GM10248 (cell line): Measurements from ENCODE around the gene C7orf57.
"Not testable (repeated sequence)": the region's sequence is repeated elsewhere in the genome, so short reads cannot be mapped to it uniquely, and the experiment has no call there.

Experiments
- CTCF ChIA-PET: fragments of 300-600 bp; sonication (Branson Sonifier 250); formaldehyde crosslinking; extraction: SDS; loops from one replicate; lab custom pipeline; 2021; ENCODE audit warnings: antibody characterized with exemption; lab: Yijun Ruan, JAX
- POLR2A ChIA-PET: fragments of 350-650 bp; sonication (Branson Sonifier 250); formaldehyde crosslinking; extraction: SDS; loops from one replicate; lab custom pipeline; 2020; ENCODE audit warnings: antibody characterized with exemption; lab: Yijun Ruan, JAX
- DNase-seq: peaks from one replicate; pipeline ENCODE4 v3.0.0; 2012; ENCODE audit errors: extremely low spot score
- CTCF ChIP-seq: IDR thresholded peaks from 2 replicates; pipeline ENCODE4 v1.5.1; 2012; ENCODE audit warnings: mild to moderate bottlenecking, low read depth; ENCODE audit errors: extremely low read depth, missing control alignments, control extremely low read depth

C7orf57 gene

GRCh38 chr7:47992446-47992845 is 42.9 kb upstream of the C7orf57 start:
- DNase-seq: no peak
- POLR2A ChIA-PET: no interaction called here
- TF ChIP-seq CTCF: no peak
- CTCF ChIA-PET: interaction anchor here (0.6 to 2.5 kb wide), 19 partner anchors 8 to 118 kb away, joined by 3 to 88 read pairs (median 6); partner anchors contain the start of gene SUN3

GRCh38 chr7:47999413-47999812 is 35.9 kb upstream of the C7orf57 start:
- POLR2A ChIA-PET: no interaction called here
- TF ChIP-seq CTCF: no peak
- no peak for DNase-seq
- CTCF ChIA-PET: interaction anchor here (1.7 kb wide), 1 partner anchor 13 kb away, joined by 6 read pairs; no protein-coding TSS in a partner anchor

GRCh38 chr7:48000164-48000563 is 35.2 kb upstream of the C7orf57 start:
- CTCF ChIA-PET: interaction anchor here (1.6 to 1.7 kb wide), 2 partner anchors 9 to 13 kb away, joined by 6 read pairs; no protein-coding TSS in a partner anchor
- DNase-seq, POLR2A ChIA-PET: not testable (repeated sequence)

- ChIA-PET CTCF (interaction anchor here (1.2 to 1.3 kb wide), 2 partner anchors 12 to 22 kb away, joined by 3 read pairs; no protein-coding TSS in a partner anchor), POLR2A (no interaction called here)
- no peak for DNase-seq
- no peak for TF ChIP-seq CTCF
Observed at GRCh38 chr7:48004032-48004431, 31.3 kb upstream of the C7orf57 start.

GRCh38 chr7:48004638-48005037 is 30.7 kb upstream of the C7orf57 start:
- ChIA-PET CTCF (interaction anchor here (1.2 to 1.3 kb wide), 2 partner anchors 12 to 22 kb away, joined by 3 read pairs; no protein-coding TSS in a partner anchor), POLR2A (no interaction called here)
- no peak for TF ChIP-seq CTCF
- DNase-seq: peak; percentile 48

GRCh38 chr7:48006866-48007265 is 28.5 kb upstream of the C7orf57 start:
- ChIA-PET POLR2A (no interaction called here), CTCF (interaction anchor here (0.8 to 1.7 kb wide), 3 partner anchors 9 to 85 kb away, joined by 3 to 5 read pairs (median 5); no protein-coding TSS in a partner anchor)
- DNase-seq: no peak
- TF ChIP-seq CTCF: no peak

GRCh38 chr7:48009257-48009656 is 26.1 kb upstream of the C7orf57 start:
- TF ChIP-seq CTCF: no peak
- no peak for DNase-seq
- ChIA-PET CTCF (interaction anchor here (0.8 kb wide), 1 partner anchor 101 kb away, joined by 3 read pairs; no protein-coding TSS in a partner anchor), POLR2A (no interaction called here)
